Mammary epithelial cell (primary cell): Measurements from ENCODE around the gene MDM2.

Source experiments
- EZH2 ChIP-seq: IDR thresholded peaks from 2 replicates; pipeline ENCODE4 v1.6.1; 2012; ENCODE audit warnings: low read length, inconsistent platforms, borderline replicate concordance
- TF ChIP-seq, protein P1 (sequence below), 2 donors: IDR thresholded peaks in 1 of 2; conservative IDR thresholded peaks in 1 of 2; 2 replicates each; pipeline ENCODE4 v1.5.1; 2011 to 2012; ENCODE audit warnings: inconsistent platforms in 2 of 2, low read length in 2 of 2, mild to moderate bottlenecking in 2 of 2, control low read depth in 1 of 2, low read depth in 1 of 2; ENCODE audit not compliant: insufficient read depth in 1 of 2; ENCODE audit errors: extremely low read depth in 1 of 2

DNA sequence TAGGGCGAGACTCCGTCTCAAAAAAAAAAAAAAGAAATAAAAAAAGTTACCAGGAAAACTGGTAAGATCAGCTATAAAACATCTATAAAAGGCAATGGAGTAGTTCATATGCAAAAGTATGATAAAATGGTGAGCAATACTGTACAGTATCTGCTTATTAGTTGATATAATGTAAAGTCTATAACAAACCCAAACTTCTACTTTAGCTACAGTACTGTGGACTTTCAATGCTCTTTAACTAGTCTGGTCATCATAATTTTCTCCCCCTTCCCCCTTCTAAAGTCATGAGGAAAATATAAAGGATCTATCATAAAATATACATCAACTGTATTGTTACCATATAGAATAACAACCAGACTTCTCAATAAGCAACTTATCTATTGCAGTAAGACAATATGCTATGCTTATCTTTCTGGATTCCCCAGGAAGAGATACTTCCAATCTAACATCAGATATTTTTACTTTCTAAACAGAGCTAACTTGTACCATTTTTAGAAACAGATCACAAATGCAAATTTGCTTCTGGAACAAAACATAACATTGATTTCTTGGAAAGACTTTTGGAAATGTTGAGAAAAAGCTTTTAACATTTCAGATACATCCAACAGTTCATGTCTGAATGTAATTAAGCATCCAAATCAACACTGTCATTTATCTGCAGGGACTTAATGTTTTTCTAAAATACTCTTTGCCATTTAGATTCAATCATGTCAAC lies 43.8 kb downstream of the MDM2 start:
- TF ChIP-seq, protein P1, sequence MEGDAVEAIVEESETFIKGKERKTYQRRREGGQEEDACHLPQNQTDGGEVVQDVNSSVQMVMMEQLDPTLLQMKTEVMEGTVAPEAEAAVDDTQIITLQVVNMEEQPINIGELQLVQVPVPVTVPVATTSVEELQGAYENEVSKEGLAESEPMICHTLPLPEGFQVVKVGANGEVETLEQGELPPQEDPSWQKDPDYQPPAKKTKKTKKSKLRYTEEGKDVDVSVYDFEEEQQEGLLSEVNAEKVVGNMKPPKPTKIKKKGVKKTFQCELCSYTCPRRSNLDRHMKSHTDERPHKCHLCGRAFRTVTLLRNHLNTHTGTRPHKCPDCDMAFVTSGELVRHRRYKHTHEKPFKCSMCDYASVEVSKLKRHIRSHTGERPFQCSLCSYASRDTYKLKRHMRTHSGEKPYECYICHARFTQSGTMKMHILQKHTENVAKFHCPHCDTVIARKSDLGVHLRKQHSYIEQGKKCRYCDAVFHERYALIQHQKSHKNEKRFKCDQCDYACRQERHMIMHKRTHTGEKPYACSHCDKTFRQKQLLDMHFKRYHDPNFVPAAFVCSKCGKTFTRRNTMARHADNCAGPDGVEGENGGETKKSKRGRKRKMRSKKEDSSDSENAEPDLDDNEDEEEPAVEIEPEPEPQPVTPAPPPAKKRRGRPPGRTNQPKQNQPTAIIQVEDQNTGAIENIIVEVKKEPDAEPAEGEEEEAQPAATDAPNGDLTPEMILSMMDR (conservative IDR thresholded peaks at IDR 0.05 in 1 of 2, IDR thresholded peaks at IDR 0.05 in 1 of 2; ENCODE audit: extremely low read depth in 1 of 2, insufficient read depth in 1 of 2, low read depth in 1 of 2, low read length in 2 of 2): no peak
- TF ChIP-seq EZH2: no peak
